ENCODE results near the gene PTGER2.

Gene PTGER2

DNA sequence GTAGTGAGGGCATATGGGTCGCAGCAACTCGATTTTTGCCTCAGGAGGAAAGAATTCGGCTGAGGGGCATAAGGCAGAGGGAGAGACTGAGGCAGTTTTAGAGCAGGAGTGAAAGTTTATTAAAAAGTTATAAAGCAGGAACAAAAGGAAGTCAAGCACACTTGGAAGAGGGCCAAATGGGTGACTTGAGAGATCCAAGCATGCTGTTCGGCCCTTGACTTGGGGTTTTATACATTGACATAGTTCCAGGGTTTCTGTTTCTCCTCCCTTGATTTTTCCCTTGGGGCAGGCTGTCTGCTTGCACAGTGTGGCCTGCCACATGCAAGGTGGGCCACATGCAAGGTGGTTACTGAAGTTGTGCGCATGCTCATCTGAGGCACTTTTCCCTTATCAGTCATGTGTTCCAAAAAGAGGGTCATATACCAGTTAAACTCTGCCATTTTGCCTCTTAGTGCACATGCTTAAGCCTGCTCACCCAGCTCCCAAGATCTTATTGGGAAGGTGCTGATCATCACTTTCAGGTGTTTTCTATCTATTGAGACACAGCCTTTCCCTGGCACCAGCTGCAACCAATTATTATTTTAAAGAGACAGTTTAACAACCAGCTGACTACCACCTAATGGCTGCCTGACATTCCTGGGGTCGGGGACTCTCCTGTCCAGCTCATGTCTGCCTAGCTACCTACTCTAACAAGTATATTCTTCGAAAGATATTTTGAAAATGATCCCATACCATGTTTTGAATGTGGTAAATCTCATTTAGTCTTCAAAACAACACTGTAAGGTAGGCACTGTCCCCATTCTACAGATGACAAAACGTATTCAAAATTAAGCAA, 19.9 kb downstream of the PTGER2 start:
- peak overlapping the region; percentile 65 to 72 for H3K27ac Mint-ChIP-seq
- no peak for DNase-seq
- ATAC-seq (replicated peaks) = no peak
- peaks cover 35 to 49% of the 10 kb centered on the region in 2 donors for H3K4me1 Mint-ChIP-seq (ENCODE audit: low read depth in 2 of 2)
- peaks cover 12% of the 10 kb centered on the region for H3K36me3 Mint-ChIP-seq (ENCODE audit: insufficient read depth)
- no peaks in the 10 kb centered on the region for H3K9me3 Mint-ChIP-seq
- H3K4me3 Mint-ChIP-seq = peak overlapping the region in 1 of 2 donors; percentile 34
- no peaks in the 10 kb centered on the region for H3K27me3 Mint-ChIP-seq

DNA sequence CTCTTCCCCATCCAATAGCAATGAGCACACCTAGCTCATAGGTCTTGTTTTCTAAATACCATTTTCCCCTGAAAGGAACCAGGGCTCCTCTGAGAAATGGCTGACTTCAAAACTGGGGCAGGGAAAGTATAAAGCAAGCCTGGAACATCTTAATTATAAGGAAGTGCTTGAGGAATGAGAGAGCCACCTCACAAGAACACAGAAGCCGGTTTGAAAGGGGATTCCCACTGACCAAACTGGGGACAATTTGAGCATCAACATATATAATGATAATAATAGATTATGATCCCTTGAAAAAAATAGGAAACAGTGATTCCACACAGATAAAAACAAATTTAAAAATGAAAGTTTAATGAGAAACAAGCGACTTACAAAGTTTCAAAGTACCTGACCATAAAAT, 22.1 kb downstream of the PTGER2 start:
- Mint-ChIP-seq H3K9me3 (no peaks in the 10 kb centered on the region), H3K4me1 (ENCODE audit: low read depth in 2 of 2) (peaks cover 25 to 35% of the 10 kb centered on the region in 2 donors), H3K27me3 (no peaks in the 10 kb centered on the region), H3K4me3 (no peak overlapping the region), H3K27ac (no peak overlapping the region), H3K36me3 (ENCODE audit: insufficient read depth) (peaks cover 5% of the 10 kb centered on the region)
- ATAC-seq (replicated peaks) = no peak
- no peak for DNase-seq

GRCh38 chr14:52338051-52338681, 24.1 kb downstream of the PTGER2 start:
- Mint-ChIP-seq H3K36me3 (ENCODE audit: insufficient read depth) (no peaks in the 10 kb centered on the region), H3K27me3 (no peaks in the 10 kb centered on the region), H3K4me3 (no peak overlapping the region), H3K27ac (no peak overlapping the region), H3K4me1 (ENCODE audit: low read depth in 2 of 2) (peaks cover 22 to 28% of the 10 kb centered on the region in 2 donors), H3K9me3 (no peaks in the 10 kb centered on the region)
- DNase-seq (no peak), ATAC-seq (replicated peaks) (no peak)

GRCh38 chr14:52339262-52339661, 25.1 kb downstream of the PTGER2 start:
- no peak overlapping the region for H3K27ac Mint-ChIP-seq
- no peak for DNase-seq
- no peak overlapping the region for H3K4me3 Mint-ChIP-seq
- H3K9me3 Mint-ChIP-seq = no peaks in the 10 kb centered on the region
- H3K4me1 Mint-ChIP-seq (ENCODE audit: low read depth in 2 of 2) = peaks cover 13 to 18% of the 10 kb centered on the region in 2 donors
- ATAC-seq (replicated peaks) = no peak
- H3K27me3 Mint-ChIP-seq = no peaks in the 10 kb centered on the region
- no peaks in the 10 kb centered on the region for H3K36me3 Mint-ChIP-seq (ENCODE audit: insufficient read depth)

GRCh38 chr14:52342849-52343596, 28.9 kb downstream of the PTGER2 start:
- Mint-ChIP-seq H3K27me3 (no peaks in the 10 kb centered on the region), H3K9me3 (no peaks in the 10 kb centered on the region), H3K27ac (no peak overlapping the region), H3K36me3 (ENCODE audit: insufficient read depth) (no peaks in the 10 kb centered on the region), H3K4me3 (no peak overlapping the region), H3K4me1 (ENCODE audit: low read depth in 2 of 2) (peaks cover 6 to 13% of the 10 kb centered on the region in 2 donors)
- no peak for ATAC-seq (replicated peaks)
- no peak for DNase-seq

DNA sequence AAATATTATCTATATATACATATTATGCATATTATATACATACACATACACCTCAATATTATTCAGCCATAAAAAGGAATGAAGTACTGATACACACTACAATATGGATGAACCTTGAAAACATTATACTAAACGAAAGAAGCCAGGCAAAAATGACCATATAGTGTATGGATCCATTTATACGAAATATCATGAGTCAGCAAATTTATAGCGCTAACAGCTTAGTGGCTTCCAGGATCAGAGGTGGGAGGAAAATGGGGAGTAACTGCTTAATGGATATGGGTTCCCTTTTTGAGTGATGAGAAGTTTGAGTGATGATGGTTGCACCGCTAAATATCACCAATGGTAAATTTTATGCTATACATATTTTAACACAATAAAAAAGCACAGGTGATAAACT, 32.7 kb downstream of the PTGER2 start:
- Mint-ChIP-seq H3K4me3 (no peak overlapping the region), H3K4me1 (ENCODE audit: low read depth in 2 of 2) (peaks cover 16 to 27% of the 10 kb centered on the region in 2 donors), H3K9me3 (no peaks in the 10 kb centered on the region), H3K27ac (no peak overlapping the region), H3K36me3 (ENCODE audit: insufficient read depth) (no peaks in the 10 kb centered on the region), H3K27me3 (no peaks in the 10 kb centered on the region)
- no peak for ATAC-seq (replicated peaks)
- DNase-seq = no peak

DNA sequence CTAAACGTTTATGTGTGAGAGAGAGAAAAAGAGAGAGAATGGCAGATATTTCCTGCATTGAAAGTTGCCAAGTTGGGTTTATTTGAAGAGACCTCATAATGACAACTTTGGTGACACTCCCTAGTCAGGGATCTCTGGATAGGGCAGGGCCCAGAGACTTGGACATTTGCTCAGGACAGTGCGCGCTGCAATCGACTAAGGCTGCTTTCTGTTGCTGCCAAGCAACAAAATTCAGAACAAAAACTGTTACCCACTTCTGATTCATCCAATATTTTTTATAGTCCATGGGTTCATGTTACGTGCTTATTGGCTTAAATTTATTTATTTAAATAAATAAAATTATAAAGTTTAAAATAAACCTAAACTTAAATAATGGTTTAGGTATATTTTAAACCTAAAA, 34.2 kb downstream of the PTGER2 start:
- peaks cover 26 to 40% of the 10 kb centered on the region in 2 donors for H3K4me1 Mint-ChIP-seq (ENCODE audit: low read depth in 2 of 2)

GRCh38 chr14:52348776-52349175, 34.7 kb downstream of the PTGER2 start:
- no peaks in the 10 kb centered on the region for H3K9me3 Mint-ChIP-seq
- no peaks in the 10 kb centered on the region for H3K36me3 Mint-ChIP-seq (ENCODE audit: insufficient read depth)
- no peaks in the 10 kb centered on the region for H3K27me3 Mint-ChIP-seq
- ATAC-seq (replicated peaks) (no peak), DNase-seq (no peak)
- H3K27ac Mint-ChIP-seq = peak overlapping the region; percentile 82
- H3K4me3 Mint-ChIP-seq = no peak overlapping the region
- peaks cover 28 to 41% of the 10 kb centered on the region in 2 donors for H3K4me1 Mint-ChIP-seq (ENCODE audit: low read depth in 2 of 2)

More for the DNA sequence above, 34.2 kb downstream of the PTGER2 start:
- Mint-ChIP-seq H3K36me3 (ENCODE audit: insufficient read depth) (no peaks in the 10 kb centered on the region), H3K27me3 (no peaks in the 10 kb centered on the region), H3K9me3 (no peaks in the 10 kb centered on the region), H3K4me3 (peak overlapping the region in 1 of 2 donors; percentile 8), H3K27ac (peak overlapping the region in 1 of 2 donors; percentile 82)
- ATAC-seq (replicated peaks) (no peak), DNase-seq (no peak)

DNA sequence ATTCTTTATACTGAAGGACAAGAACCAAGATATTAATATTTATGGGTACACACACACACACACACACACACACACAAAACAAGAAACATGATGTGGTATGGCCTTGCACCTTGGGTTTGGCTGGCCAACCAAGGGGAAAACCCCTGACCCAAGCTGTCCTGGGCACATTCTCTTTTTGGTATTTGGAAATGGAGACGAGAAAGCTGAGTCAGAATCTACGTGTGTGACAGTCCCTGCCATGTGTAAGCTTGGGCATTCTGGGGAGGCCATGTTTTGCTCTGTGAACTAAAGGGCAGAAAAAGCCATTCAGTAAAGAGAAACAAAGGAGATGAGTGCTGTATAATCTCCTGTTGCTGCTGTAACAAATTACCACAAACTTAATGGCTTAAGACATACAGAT, 35.6 kb downstream of the PTGER2 start:
- Mint-ChIP-seq H3K36me3 (ENCODE audit: insufficient read depth) (no peaks in the 10 kb centered on the region), H3K4me1 (ENCODE audit: low read depth in 2 of 2) (peaks cover 35 to 50% of the 10 kb centered on the region in 2 donors), H3K4me3 (no peak overlapping the region), H3K27ac (peak overlapping the region; percentile 82), H3K27me3 (no peaks in the 10 kb centered on the region), H3K9me3 (peaks cover 0 to 1% of the 10 kb centered on the region in 2 donors)
- no peak for DNase-seq
- ATAC-seq (replicated peaks) = no peak

DNA sequence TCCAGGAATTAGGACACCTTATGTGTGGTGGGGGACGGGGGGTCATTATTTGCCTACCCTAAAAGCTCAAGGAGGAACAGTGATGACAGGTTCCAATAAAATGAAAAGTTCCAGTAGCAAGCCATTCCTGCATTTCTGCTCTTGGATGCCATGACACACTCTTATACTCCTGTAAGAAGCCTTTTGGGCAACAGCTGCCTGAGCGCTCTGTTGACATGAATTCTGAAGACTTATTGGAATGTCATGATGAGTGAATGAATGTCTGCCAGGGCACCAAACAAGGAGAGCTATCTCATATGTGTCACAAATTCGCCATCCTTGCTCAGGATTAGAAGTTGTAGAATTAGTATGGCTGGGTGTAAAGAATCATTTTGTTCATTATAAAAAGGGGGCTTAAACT, 36.3 kb downstream of the PTGER2 start:
- ATAC-seq (replicated peaks) (no peak), DNase-seq (no peak)
- Mint-ChIP-seq H3K27ac (peak overlapping the region; percentile 82), H3K27me3 (no peaks in the 10 kb centered on the region), H3K9me3 (peaks cover 0 to 5% of the 10 kb centered on the region in 2 donors), H3K4me1 (ENCODE audit: low read depth in 2 of 2) (peaks cover 39 to 51% of the 10 kb centered on the region in 2 donors), H3K4me3 (peak overlapping the region in 1 of 2 donors; percentile 71), H3K36me3 (ENCODE audit: insufficient read depth) (no peaks in the 10 kb centered on the region)

DNA sequence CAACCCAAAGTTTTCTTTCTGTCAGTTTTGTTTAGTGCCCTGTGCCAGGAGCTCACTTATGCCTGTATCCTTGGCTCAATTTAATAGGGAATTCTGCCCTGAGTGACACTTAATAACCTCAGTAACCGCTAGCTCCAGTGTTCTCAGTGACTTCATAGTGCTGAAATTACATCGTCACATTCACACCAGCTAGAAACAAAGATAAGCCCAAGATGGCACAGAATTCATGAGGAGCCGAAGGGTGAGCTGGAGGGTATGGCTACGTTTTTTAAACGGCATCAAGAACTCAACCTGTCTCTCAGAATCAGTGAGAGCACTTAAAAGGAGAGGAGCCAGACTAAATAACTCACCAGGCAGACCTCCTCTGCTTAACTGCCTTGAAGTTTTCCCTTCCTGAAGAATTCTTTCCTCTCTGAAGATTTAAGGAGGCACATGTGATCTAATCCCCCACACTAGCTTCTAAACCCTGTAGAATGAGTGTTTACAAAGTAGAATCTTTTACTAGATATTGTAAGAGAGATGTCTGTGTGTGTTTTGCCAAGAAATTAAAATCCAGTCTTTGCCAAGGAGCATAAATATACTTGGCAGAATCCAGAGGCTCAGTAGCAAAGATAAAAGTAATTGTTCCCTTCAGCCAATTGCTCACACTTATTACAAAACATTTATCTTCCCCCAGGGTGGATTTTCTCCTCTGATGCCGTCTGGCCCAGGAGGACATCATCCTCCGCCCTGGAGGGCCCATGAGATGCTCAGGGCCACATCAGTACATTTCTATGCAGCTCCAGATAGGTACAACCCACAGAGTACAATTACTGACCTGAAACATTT, 37.3 kb downstream of the PTGER2 start:
- peaks cover 42 to 51% of the 10 kb centered on the region in 2 donors for H3K4me1 Mint-ChIP-seq (ENCODE audit: low read depth in 2 of 2)
- ATAC-seq (replicated peaks) (peak; percentile 47), DNase-seq (no peak)
- peak overlapping the region; percentile 82 for H3K27ac Mint-ChIP-seq
- H3K36me3 Mint-ChIP-seq (ENCODE audit: insufficient read depth) = no peaks in the 10 kb centered on the region
- no peaks in the 10 kb centered on the region for H3K27me3 Mint-ChIP-seq
- H3K9me3 Mint-ChIP-seq = peaks cover 0 to 5% of the 10 kb centered on the region in 2 donors
- peak overlapping the region; percentile 68 to 71 for H3K4me3 Mint-ChIP-seq

DNA sequence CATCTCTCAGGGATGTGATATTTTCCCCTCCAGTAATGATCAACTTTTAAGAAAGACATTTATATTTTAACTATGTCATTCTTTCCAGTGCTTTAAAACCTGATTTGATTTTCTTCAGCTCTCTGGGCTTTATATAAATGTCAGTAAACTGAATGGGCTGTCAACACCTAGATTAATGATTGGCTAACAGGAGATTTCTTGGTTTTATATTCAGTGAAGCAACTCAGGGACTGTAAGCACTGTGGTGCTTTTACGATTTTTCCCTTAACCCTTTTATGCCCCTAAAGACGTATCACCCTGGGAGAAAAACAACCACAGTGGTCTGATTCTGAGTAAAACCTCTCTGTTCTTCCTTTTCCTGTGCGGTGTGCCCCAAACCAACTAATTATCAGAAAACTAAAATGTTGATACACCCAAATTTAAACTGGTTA, 38.0 kb downstream of the PTGER2 start:
- peak; percentile 20 to 32 (median 30) for DNase-seq
- H3K4me1 Mint-ChIP-seq (ENCODE audit: low read depth in 2 of 2) = peaks cover 42 to 51% of the 10 kb centered on the region in 2 donors
- H3K27ac Mint-ChIP-seq = peak overlapping the region; percentile 82
- ATAC-seq (replicated peaks) = peak; percentile 95
- H3K27me3 Mint-ChIP-seq = no peaks in the 10 kb centered on the region
- peak overlapping the region; percentile 68 to 71 for H3K4me3 Mint-ChIP-seq
- H3K36me3 Mint-ChIP-seq (ENCODE audit: insufficient read depth) = no peaks in the 10 kb centered on the region
- peaks cover 0 to 5% of the 10 kb centered on the region in 2 donors for H3K9me3 Mint-ChIP-seq

GRCh38 chr14:52352569-52352968, 38.5 kb downstream of the PTGER2 start:
- H3K4me1 Mint-ChIP-seq (ENCODE audit: low read depth in 2 of 2) = peaks cover 42 to 51% of the 10 kb centered on the region in 2 donors
- H3K36me3 Mint-ChIP-seq (ENCODE audit: insufficient read depth) = no peaks in the 10 kb centered on the region
- DNase-seq (no peak), ATAC-seq (replicated peaks) (peak; percentile 15)
- peaks cover 0 to 5% of the 10 kb centered on the region in 2 donors for H3K9me3 Mint-ChIP-seq
- H3K27ac Mint-ChIP-seq = peak overlapping the region; percentile 82
- no peaks in the 10 kb centered on the region for H3K27me3 Mint-ChIP-seq
- H3K4me3 Mint-ChIP-seq = peak overlapping the region; percentile 68 to 71
